H9 (cell line): ENCODE data around the gene TSPYL2. TPM values are rescaled to one million over a fixed set of nuclear protein-coding genes. Genes with fewer than 3 reads are reported as not detected.

Experiments
- DNase-seq: peaks from one replicate; pipeline ENCODE4 v3.0.0-alpha.2; 2017
- H2AFZ ChIP-seq: one replicate; pipeline ENCODE4 v1.6.1; 2013; ENCODE audit warnings: mild to moderate bottlenecking, low read length, control low read depth, moderate library complexity
- H2AK5ac ChIP-seq: 2 replicates; pipeline ENCODE4 v1.6.1; 2013; ENCODE audit warnings: low read length, control low read depth, mixed read lengths; ENCODE audit not compliant: insufficient read length
- H2BK120ac ChIP-seq: one replicate; pipeline ENCODE4 v1.6.1; 2013; ENCODE audit warnings: low read depth, mild to moderate bottlenecking, low read length, control low read depth, inconsistent platforms; ENCODE audit not compliant: poor library complexity, severe bottlenecking
- H2BK12ac ChIP-seq: 2 replicates; pipeline ENCODE4 v1.6.1; 2013; ENCODE audit warnings: low read length, control low read depth, mixed read lengths, low read depth; ENCODE audit not compliant: insufficient read length
- H2BK15ac ChIP-seq: 2 replicates; pipeline ENCODE4 v1.6.1; 2013; ENCODE audit warnings: low read depth, low read length, control low read depth
- H2BK20ac ChIP-seq: one replicate; pipeline ENCODE4 v1.6.1; 2013; ENCODE audit warnings: low read depth, mild to moderate bottlenecking, low read length, control low read depth, inconsistent platforms; ENCODE audit not compliant: poor library complexity, severe bottlenecking
- H2BK5ac ChIP-seq: 2 replicates; pipeline ENCODE4 v1.6.1; 2013; ENCODE audit warnings: low read length, control low read depth, mixed read lengths; ENCODE audit not compliant: insufficient read length
- H3K14ac ChIP-seq: 2 replicates; pipeline ENCODE4 v1.6.1; 2013; ENCODE audit warnings: low read length, control low read depth; ENCODE audit not compliant: insufficient read depth
- H3K18ac ChIP-seq: 2 replicates; pipeline ENCODE4 v1.6.1; 2013; ENCODE audit warnings: low read depth, mild to moderate bottlenecking, mixed read lengths, low read length, control low read depth; ENCODE audit not compliant: insufficient read length
- H3K23ac ChIP-seq: 2 replicates; pipeline ENCODE4 v1.6.1; 2013; ENCODE audit warnings: low read length, control low read depth, mixed read lengths, low read depth; ENCODE audit not compliant: insufficient read length
- H3K23me2 ChIP-seq: 2 replicates; pipeline ENCODE4 v1.6.1; 2013; ENCODE audit warnings: low read depth, mild to moderate bottlenecking, mixed read lengths, low read length, control low read depth; ENCODE audit not compliant: insufficient read length, poor library complexity, severe bottlenecking
- H3K27ac ChIP-seq: 2 replicates; pipeline ENCODE4 v1.5.1; 2013; ENCODE audit warnings: low read length, control low read depth, mixed read lengths, low read depth; ENCODE audit not compliant: insufficient read length
- H3K27me3 ChIP-seq: 2 replicates; pipeline ENCODE4 v1.6.1; 2013; ENCODE audit warnings: low read length, control low read depth, inconsistent platforms; ENCODE audit not compliant: insufficient read depth
- H3K4ac ChIP-seq: 2 replicates; pipeline ENCODE4 v1.6.1; 2013; ENCODE audit warnings: low read depth, mild to moderate bottlenecking, control low read depth, inconsistent platforms, low read length, moderate library complexity
- H3K4me1 ChIP-seq: 2 replicates; pipeline ENCODE4 v1.6.1; 2013; ENCODE audit warnings: low read length, control low read depth, inconsistent platforms; ENCODE audit not compliant: insufficient read depth
- H3K4me2 ChIP-seq: 2 replicates; pipeline ENCODE4 v1.6.1; 2013; ENCODE audit warnings: low read length, control low read depth, mixed read lengths; ENCODE audit not compliant: insufficient read length, insufficient read depth
- H3K56ac ChIP-seq: 2 replicates; pipeline ENCODE4 v1.6.1; 2013; ENCODE audit warnings: low read depth, mild to moderate bottlenecking, mixed read lengths, low read length, control low read depth; ENCODE audit not compliant: insufficient read length
- H3K79me1 ChIP-seq: 2 replicates; pipeline ENCODE4 v1.6.1; 2013; ENCODE audit warnings: low read depth, mild to moderate bottlenecking, moderate library complexity, low read length, control low read depth, inconsistent platforms; ENCODE audit not compliant: insufficient read depth, poor library complexity, severe bottlenecking
- H3K79me2 ChIP-seq: 2 replicates; pipeline ENCODE4 v1.6.1; 2013; ENCODE audit warnings: low read length, control low read depth, inconsistent platforms; ENCODE audit not compliant: insufficient read depth
- H3K9ac ChIP-seq: 2 replicates; pipeline ENCODE4 v1.6.1; 2013; ENCODE audit warnings: low read length, control low read depth, mixed read lengths; ENCODE audit not compliant: insufficient read length; ENCODE audit errors: extremely low read depth
- H3K9me3 ChIP-seq: one replicate; pipeline ENCODE4 v1.6.1; 2013; ENCODE audit warnings: low read depth, low read length, inconsistent platforms; ENCODE audit not compliant: control insufficient read depth
- H3T11ph ChIP-seq: one replicate; pipeline ENCODE4 v1.6.1; 2013; ENCODE audit warnings: mild to moderate bottlenecking, low read length, control low read depth, inconsistent platforms
- H4K20me1 ChIP-seq: one replicate; pipeline ENCODE4 v1.6.1; 2013; ENCODE audit not compliant: control insufficient read depth, insufficient read length, insufficient read depth
- H4K5ac ChIP-seq: 2 replicates; pipeline ENCODE4 v1.6.1; 2013; ENCODE audit warnings: low read depth, mild to moderate bottlenecking, mixed read lengths, low read length, control low read depth; ENCODE audit not compliant: insufficient read length
- H4K8ac ChIP-seq: replicated peaks from 2 replicates; pipeline ENCODE4 v1.6.1; 2013; ENCODE audit warnings: low read length, control low read depth, mixed read lengths, low read depth; ENCODE audit not compliant: insufficient read length
- H4K91ac ChIP-seq: 2 replicates; pipeline ENCODE4 v1.6.1; 2013; ENCODE audit warnings: low read depth, mild to moderate bottlenecking, moderate library complexity, mixed read lengths, low read length, control low read depth; ENCODE audit not compliant: insufficient read length
- H3K27ac Mint-ChIP-seq, 3 experiments: 2 replicates in 2 of 3; 3 replicates in 1 of 3; pipeline ENCODE4 v1.8.0; 2020 to 2021; ENCODE audit warnings: mixed read lengths in 3 of 3, mild to moderate bottlenecking in 1 of 3, moderate library complexity in 1 of 3
- H3K27me3 Mint-ChIP-seq: 2 replicates; pipeline ENCODE4 v1.8.0; 2021; ENCODE audit warnings: low read depth, mild to moderate bottlenecking, moderate library complexity, mixed read lengths
- H3K36me3 Mint-ChIP-seq, 3 experiments: 2 replicates in 2 of 3; 3 replicates in 1 of 3; pipeline ENCODE4 v1.8.0; 2020 to 2021; ENCODE audit warnings: low read depth in 3 of 3, mixed read lengths in 3 of 3; ENCODE audit not compliant: insufficient read depth in 1 of 3
- H3K4me1 Mint-ChIP-seq, 2 experiments: 2 replicates each; pipeline ENCODE4 v1.8.0; 2020; ENCODE audit warnings: mixed read lengths in 2 of 2
- H3K4me3 Mint-ChIP-seq, 2 experiments: 2 replicates in 1 of 2; 3 replicates in 1 of 2; pipeline ENCODE4 v1.8.0; 2020 to 2021; ENCODE audit warnings: mild to moderate bottlenecking in 2 of 2, mixed read lengths in 2 of 2, moderate library complexity in 1 of 2
- H3K9me3 Mint-ChIP-seq, 2 experiments: 2 replicates in 1 of 2; 3 replicates in 1 of 2; pipeline ENCODE4 v1.8.0; 2020; ENCODE audit warnings: mild to moderate bottlenecking in 2 of 2, mixed read lengths in 2 of 2, moderate library complexity in 1 of 2
- CTCF ChIP-seq: fragments of 200-600 bp; sonication (generic); conservative IDR thresholded peaks from 3 replicates; pipeline ENCODE4 v1.8.0; 2021; ENCODE audit warnings: antibody characterized with exemption, mild to moderate bottlenecking
- WGBS: extraction: QIAGEN DNeasy Blood & Tissue Kit; methylation state at CpG from one replicate; pipeline ENCODE4 v1.1.7; 2013; ENCODE audit warnings: missing lambda C conversion rate, low lambda C conversion rate, mixed read lengths; ENCODE audit not compliant: insufficient read length; ENCODE audit errors: extremely low coverage; 5-methylcytosine and 5-hydroxymethylcytosine counted together
- total RNA-seq: library from RNA; stranded (reverse); gene quantifications from 2 replicates; pipeline ENCODE4 v1.2.1, GENCODE V29; 2021

The TSPYL2 gene
- total RNA-seq, 1 experiment from 2014 or later = 24.6 TPM

- H2BK12ac ChIP-seq = no peak overlapping the region
- Mint-ChIP-seq H3K36me3 (peaks cover 0 to 8% (median 4%) of the 10 kb centered on the region in 3 experiments; a peak in 5 of 7 replicates), H3K4me1 (peaks cover 13 to 14% of the 10 kb centered on the region in 2 experiments), H3K27ac (no peak overlapping the region), H3K4me3 (no peak overlapping the region), H3K27me3 (peaks cover 3% of the 10 kb centered on the region), H3K9me3 (peaks cover 59 to 61% of the 10 kb centered on the region in 2 experiments)
- no peak for TF ChIP-seq CTCF
- no peak overlapping the region for H3T11ph ChIP-seq
- no peak overlapping the region for H2AFZ ChIP-seq
- no peak overlapping the region for H2BK5ac ChIP-seq
- H2BK120ac ChIP-seq = no peak overlapping the region
- H3K18ac ChIP-seq = no peak overlapping the region
- H3K14ac ChIP-seq = no peak overlapping the region
- no peak overlapping the region for H4K5ac ChIP-seq
- H3K79me1 ChIP-seq = no peaks in the 10 kb centered on the region
- H3K23ac ChIP-seq = no peak overlapping the region
- no peak overlapping the region for H3K27ac ChIP-seq
- H2BK20ac ChIP-seq = no peak overlapping the region
- no peak overlapping the region for H3K4me2 ChIP-seq
- no peak overlapping the region for H4K8ac ChIP-seq
- no peak overlapping the region for H3K56ac ChIP-seq
- DNase-seq = no peak
- no peak overlapping the region for H2AK5ac ChIP-seq
- H2BK15ac ChIP-seq = no peak overlapping the region
- no peaks in the 10 kb centered on the region for H4K20me1 ChIP-seq
- H4K91ac ChIP-seq = no peak overlapping the region
- no peaks in the 10 kb centered on the region for H3K79me2 ChIP-seq
- H3K4me1 ChIP-seq = no peaks in the 10 kb centered on the region
- H3K27me3 ChIP-seq = no peaks in the 10 kb centered on the region
- H3K9me3 ChIP-seq = peaks cover 13% of the 10 kb centered on the region
- no peak overlapping the region for H3K4ac ChIP-seq
- H3K9ac ChIP-seq = no peak overlapping the region
- no CpG with 5 or more reads among the region's 10 CpGs for WGBS
- peaks cover 4% of the 10 kb centered on the region for H3K23me2 ChIP-seq
Measured at GRCh38 chrX:53071064-53071463, 11.1 kb upstream of the TSPYL2 start.
